GM18499 (cell line): ENCODE measurements around the gene METTL25.
A peak's percentile ranks its signal among the peaks of the same experiment; 100 is the strongest.
"Not testable (repeated sequence)": the region's sequence is repeated elsewhere in the genome, so short reads cannot be mapped to it uniquely, and the experiment has no call there.

ENCODE experiments used
- ATAC-seq: cut with Tn5 transposase; IDR thresholded peaks from one replicate; pipeline ENCODE4 v1.9.1; 2021; ENCODE audit warnings: moderate number of reproducible peaks; ENCODE audit not compliant: insufficient read depth, unreplicated experiment

The METTL25 gene, protein sequence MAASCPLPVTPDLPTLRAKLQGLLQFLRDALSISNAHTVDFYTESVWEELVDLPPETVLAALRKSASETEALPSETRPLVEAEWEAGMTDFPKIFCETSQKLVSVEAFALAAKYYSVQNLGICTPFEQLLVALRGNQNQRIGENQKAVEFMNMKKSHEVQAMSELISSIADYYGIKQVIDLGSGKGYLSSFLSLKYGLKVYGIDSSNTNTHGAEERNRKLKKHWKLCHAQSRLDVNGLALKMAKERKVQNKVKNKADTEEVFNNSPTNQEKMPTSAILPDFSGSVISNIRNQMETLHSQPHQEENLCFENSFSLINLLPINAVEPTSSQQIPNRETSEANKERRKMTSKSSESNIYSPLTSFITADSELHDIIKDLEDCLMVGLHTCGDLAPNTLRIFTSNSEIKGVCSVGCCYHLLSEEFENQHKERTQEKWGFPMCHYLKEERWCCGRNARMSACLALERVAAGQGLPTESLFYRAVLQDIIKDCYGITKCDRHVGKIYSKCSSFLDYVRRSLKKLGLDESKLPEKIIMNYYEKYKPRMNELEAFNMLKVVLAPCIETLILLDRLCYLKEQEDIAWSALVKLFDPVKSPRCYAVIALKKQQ

DNA sequence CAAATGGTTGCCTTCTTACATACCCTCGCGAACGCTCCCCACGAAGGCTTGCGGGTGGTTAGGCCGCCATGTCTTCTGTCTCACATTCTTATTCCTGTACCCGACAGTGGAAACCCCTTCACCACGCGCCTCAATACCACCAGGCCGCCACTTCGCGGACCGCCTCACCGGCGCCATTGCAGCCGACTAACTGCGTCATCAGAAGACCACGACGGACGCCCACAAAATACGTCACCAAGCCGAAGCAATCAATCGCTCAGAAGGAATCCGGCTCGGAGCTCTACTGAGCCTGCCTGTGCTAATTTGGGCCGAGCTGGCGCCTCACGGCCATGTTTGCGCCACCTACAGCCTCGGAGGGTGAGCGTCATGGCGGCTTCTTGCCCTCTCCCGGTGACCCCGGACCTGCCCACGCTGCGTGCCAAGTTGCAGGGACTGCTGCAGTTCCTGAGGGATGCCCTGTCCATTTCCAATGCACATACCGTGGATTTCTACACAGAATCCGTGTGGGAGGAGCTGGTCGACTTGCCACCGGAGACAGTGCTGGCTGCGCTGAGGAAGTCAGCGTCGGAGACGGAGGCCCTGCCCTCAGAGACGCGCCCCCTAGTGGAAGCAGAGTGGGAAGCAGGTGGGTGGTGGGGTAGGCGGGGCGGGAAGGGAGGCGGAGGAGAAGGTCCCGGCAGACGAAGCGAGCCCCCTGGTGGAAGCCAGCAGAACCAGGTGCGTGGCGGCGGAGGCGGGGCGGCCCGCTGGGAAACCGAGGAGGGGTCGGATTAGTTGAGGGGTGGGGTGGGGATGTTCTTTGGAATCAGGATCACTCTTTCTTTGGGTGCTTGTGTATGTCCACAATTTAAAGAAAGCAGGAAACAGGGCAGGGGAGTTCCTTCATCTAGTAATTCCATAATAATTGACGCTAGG, at the start of gene METTL25, which contains the start of gene CCDC59:
METTL25 (plus strand) TSS at position 330 of the 915 bp plus-strand sequence; CDS start at position 367, 37 bp downstream.
CCDC59 (minus strand) TSS at position 188 of the 915 bp plus-strand sequence; CDS start at position 177, 11 bp downstream.
- peak; percentile 90 for ATAC-seq

DNA sequence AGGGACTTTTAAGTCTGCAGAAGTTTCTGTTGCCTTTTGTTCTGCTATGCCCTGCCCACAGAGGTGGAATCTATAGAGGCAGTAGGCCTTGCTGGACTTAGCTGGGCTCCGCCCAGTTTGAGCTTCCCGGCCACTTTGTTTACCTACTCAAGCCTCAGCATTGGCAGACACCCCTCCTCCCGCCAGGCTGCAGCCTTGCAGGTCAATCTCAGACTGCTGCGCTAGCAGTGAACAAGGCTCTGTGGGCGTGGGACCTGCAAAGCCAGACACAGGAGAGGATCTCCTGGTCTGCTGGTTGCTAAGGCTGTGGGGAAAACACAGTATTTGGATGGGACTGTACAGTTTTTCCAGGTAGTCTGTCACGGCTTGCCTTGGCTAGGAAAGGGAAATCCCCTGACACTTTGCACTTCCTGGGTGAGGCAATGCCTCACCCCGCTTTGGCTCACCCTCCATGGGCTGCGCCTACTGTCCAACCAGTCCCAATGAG, 43.9 kb upstream of the METTL25 start:
- ATAC-seq: no peak

DNA sequence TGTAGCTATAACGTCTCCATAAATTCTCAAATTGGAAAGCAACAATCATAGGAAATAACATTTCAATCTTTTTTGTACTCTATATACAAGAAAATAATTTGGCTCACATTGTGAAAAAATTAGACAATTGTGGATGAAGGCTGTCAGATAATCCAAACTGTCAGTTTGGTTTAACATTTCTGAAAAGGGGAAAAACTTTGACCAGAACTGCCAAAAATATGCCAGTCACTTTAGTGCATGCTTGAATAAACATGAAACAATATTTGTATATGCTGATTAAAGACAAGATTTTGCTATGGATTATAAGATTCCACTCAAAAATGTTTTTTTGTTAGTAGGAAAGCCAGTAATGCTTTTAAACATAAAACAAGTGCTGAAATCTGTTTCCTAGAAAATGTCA, 39.1 kb upstream of the METTL25 start:
- no peak for ATAC-seq

DNA sequence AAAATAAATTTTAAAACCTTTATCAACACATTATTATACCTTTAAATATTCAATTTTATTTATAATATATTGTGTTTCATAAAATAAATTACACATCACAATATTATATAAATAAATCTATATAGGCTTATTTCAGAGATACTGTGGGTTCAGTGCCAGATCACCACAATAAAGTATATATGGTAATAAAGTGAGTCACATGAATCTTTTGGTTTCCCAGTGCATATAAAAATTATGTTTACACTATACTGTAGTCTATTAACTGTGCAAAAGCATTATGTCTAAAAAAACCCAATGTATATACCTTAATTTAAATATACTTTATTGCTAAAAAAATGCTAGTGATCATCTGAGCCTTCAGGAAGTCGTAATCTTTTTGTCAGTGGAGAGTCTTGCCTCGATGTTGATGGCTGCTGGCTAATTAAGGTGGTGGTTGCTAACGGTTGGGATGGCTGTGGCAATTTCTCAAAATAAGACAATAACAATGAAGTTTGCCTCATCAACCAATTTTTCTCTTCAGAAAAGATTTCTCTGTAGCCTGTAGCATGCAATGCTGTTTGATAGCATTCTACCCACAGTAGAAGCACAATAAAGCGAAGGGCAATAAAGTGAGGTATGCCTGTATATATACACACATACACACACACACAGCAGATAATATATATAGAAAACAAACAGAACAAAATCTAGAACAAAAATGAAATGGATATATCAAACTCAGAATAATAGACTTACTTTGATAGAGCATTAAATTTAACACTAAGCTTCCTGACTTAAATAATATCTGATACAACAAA, 32.6 kb upstream of the METTL25 start:
- ATAC-seq: no peak

DNA sequence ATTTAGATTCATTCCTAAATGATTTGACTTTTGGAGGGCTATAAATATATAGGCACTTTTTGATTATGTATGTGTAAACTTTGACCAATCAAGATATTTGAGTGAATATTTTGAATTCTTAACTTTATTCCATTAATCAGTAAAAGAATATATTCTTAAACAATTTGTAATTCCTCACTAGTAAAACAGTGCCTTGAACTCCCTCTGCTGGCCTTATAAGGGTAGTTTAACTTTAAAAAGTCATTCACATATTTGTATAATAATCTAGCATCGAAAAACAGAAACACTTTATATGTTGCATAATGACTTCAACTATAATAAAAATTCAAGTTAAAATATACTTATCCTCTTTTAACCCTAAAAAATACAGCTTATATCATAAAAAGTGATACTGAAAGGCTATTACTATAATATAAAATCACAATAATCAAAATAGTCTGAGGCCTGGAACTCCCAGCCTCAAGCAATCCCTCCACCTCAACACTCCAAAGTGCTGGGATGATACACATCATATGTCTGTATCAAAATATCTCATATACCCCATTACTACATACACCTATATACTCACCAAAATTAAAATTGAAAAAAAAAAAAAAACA, 31.3 kb upstream of the METTL25 start:
- peak; percentile 47 for ATAC-seq

DNA sequence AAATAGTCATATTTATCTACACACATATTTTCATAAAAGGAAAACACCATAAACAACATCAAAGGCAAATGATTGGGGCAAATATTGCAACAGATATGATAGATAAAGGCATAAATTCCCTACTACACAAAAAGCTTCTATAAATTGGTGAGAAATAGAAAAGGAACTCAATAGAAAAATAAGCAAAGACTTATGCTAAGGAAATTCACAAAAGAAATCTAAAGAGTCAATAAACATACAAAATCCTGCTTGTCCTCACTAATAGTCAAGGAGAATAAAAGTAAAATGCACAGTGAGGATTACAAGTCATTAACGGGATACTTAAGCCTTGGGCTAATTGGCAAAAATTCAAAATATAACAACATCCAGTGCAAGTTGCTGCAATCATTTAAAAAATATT, 30.5 kb upstream of the METTL25 start:
- no peak for ATAC-seq

DNA sequence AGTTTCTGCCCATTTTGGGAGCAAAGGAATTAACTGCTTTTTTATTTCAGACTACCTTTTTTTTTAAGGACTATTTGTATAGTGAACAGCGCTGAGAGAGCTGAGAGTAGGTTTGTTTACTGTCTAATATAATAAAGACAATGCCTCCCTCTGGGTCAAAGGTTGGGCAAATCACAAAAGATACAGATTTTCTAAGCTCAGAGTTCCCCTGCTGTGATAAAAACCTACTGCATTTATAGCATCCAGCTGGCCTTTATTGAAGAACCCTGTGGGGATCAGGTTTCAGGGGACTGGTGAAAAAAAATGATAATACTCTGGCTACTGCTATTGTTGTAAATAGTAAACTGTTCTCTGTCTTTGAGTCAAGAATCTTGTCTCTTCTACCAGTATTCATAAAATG, 28.8 kb upstream of the METTL25 start:
- no peak for ATAC-seq

DNA sequence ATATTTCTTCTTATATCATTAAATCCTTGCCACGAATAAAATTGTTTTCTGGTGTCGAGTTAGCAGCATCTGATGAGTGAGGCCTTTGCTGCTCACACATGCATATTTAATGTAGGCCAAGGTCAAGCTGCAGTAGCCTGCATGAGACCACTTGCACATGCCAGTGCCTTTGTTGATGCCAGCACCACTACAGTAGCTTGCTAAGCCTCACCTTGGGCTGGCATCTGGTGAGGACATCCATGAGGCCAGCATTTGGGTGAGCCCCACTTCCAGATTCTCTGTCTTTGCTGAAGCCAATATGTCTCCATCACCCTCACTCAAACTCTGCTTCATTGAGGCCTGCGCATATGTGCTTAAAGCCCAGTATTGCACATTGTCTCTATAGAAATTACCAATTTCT, 8.2 kb upstream of the METTL25 start:
- ATAC-seq: no peak

DNA sequence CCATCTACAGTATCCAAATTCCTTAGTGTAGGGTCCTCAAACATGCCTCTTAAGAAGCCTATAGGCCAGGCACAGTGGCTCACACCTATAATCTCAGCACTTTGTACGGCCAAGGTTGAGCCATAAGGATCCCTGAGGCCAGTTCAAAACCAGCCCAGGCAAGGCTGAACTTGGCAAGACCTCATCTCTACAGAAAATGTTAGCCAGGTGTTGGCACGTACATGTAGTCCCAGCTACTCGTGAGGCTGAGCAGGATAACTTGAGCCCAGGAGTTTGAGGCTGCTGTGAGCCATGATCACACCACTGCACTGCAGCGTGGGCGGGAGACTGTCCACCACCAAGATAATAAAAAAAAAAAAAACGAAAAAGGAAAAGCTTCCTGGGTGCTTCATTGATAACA, 6.9 kb upstream of the METTL25 start:
- ATAC-seq: no peak

DNA sequence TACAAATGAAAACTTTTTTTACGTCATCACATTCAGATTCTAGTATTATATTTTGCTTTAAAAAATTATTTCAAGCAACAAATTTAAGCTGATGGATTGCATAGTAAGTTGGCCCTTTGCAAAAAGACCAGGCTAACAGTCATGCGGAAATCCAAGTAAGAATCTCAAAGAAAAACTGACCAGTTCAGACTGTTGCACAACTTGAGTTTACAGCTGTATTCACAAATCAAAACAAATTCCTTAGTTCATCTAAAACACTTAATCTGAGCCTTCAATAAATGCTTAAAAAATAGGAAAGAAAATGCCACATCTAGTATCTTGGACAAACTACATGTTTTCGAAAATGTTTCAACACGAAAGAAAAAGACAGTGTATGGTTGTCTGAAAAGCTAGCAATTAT, 989 bp upstream of the METTL25 start:
- ATAC-seq: no peak

DNA sequence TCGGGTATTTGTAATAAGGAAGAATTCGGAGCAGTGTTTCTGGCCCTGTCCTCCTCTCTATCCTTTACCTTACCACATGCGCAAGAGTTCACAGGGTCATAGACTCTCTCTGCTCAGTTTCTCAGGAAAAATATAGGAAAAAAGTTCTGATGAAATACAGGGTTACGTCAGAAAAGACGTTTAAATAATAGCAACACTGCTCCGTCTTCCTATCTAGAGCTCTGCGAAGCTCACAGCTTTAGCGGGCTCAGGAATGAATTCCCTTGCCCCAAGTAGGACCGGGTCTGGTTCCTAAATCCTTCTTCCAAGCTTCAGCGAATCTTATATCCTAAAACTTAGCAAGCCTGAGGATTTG, 507 bp upstream of the METTL25 start:
- ATAC-seq: no peak

DNA sequence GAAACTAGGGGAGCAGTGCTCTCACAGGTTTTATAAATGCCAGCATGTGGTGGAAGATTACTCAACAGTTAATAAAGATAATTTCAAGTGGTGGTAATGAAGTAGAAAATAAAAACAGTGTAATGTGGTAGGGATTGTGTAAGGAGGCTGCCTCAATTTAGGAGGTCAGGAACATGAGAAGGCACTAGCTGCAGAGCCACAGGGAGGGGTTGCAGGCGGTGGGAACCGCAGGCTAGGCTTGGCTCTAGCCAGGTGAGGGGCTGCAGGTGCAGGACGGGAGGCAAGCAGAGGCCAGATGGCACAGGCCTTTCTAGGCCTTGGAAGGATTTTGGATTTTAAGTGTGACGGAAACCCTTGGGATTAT, 768 bp downstream of the METTL25 start:
- ATAC-seq: peak; percentile 4

DNA sequence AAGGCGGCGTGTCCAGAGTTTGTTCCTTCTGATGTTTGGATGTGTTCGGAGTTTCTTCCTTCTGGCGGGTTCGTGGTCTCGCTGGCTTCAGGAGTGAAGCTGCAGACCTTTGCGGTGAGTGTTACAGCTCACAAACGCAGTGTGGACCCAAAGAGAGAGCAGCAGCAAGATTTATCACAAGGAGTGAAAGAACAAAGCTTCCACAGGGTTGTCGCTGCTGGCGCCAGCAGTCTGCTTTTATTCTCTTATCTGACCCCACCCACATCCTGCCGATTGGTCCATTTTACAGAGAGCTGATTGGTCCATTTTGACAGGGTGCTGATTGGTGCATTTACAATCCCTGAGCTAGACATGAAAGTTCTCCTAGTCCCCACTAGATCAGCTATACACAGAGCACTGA, 2.5 kb downstream of the METTL25 start:
- ATAC-seq: not testable (repeated sequence)

DNA sequence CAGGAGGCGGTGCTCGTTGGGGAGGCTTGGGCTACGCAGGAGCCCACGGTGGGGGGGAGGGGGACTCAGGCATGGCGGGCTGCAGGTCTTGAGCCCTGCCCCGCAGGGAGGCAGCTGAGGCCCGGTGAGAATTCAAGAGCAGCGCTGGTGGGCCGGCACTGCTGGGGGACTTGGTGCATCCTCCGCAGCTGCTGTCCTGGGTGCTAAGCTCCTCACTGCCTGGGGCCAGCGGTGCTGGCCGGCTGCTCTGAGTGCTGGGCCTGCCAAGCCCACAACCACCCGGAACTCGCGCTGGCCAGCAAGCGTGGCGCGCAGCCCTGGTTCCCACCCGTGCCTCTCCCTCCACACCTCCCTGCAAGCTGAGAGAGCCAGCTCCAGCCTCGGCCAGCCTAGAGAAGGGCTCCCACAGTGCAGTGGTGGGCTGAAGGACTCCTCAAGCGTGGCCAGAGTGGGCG, 3.2 kb downstream of the METTL25 start:
- ATAC-seq: no peak

DNA sequence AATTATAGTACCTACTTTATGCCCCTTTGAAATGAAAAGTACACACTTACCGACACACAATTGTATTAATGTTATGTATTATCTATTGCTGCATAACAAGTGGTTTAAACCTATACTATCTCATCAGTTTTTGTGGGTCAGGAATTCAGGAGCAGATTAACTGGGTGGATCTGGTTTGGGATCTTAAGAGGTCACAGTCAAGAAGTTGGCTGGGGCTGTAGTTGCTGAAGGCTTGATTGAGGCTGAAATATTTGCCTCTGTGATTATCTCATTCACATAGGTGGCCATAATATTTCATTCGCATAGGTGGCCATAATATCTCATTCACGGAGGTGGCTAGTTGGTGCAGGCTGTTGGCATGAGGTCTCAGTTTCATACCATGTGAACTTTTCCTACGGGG, 5.7 kb downstream of the METTL25 start:
- ATAC-seq: no peak

DNA sequence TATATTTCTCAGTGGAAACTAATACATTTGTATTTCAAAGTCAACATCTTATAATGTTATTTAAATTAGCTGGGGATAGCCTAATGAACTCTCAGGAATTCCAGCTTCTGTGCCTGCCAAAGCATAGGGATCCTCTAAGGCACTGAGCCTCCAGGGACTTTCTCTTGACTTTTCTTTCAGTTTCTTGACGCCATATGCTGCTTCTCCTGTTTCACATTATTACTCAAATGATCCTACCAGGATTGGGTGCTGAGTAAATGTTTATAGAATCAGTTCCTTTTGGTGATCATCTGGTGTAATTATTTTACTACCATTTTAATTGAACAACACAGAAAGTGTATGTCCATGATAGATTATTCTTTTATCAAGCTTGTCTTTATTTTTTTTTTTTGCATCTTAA, 7.9 kb downstream of the METTL25 start:
- no peak for ATAC-seq

DNA sequence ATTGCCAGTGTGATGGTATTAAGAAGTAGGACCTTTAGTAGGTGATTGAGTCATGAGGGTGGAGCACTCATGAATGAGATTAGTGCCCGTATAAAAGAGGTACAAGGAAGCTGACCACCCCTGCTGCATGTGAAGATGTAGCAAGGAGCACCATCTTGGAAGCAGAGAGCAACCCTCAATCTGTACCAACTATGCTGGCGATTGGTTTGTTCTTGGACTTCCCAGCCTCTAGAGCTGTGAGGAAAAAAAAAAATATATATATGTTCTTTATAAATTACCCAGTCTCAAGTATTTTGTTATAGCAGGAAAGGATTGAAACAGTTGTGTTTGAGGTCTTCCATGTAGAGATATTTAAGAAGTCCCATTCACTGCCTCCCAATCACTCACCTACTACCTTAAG, 16.9 kb downstream of the METTL25 start:
- no peak for ATAC-seq

DNA sequence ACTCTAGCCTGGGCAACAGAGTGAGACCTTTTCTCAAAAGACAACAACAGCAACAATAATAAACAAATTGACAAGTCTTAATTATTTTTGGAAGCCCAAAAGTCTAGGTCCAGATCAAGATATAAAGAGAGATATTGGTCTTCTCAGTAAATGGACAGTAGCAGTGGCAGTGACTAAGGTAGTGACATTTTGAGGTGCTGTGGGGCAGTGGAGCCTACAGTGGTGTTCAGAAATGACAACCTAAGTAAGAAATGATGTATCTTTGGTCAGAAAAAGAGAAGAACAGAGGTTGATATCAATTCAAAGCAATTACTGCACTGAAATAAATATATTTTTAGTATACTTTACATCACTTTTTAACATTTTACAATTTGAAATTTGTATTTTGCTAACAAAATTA, 20.7 kb downstream of the METTL25 start:
- no peak for ATAC-seq

DNA sequence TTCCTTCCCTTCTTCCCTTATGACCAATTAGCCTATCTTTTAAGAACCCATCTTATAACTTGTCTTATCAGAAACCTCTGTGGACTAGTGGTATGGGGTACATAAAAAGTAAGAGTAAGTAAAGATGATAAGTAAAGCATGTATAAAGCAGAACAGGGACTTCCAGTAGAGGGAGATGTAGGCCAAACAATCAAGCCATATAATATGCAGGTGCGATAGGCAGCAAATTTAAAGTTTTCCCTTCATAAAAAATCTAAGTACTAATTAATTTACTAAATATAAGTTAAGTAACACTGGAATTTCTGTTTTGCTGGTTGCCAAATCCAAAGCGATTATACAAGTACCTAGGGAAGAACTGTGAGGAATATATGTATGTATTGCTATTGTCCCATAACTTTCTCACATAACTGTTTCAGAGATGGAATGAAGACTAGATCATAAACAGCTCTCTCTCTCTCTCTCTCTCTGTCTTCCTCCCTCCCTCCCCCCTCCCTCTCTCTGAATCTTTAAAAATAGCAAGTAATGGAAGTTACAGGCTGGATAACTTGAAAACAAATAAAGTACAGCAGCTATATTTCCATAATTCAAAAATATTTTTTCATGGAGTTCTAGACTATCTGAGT, 25.7 kb downstream of the METTL25 start:
- no peak for ATAC-seq
